NCI-H146 treated with DMSO at 0.1 percent for 48 hours (cell line): Measurements from ENCODE around the gene BMP6.
"Not testable (repeated sequence)": the region's sequence is repeated elsewhere in the genome, so short reads cannot be mapped to it uniquely, and the experiment has no call there.

ENCODE experiments used
- DNase-seq: peaks from one replicate; lab custom pipeline; 2025; ENCODE audit not compliant: unreplicated experiment; lab: John Stamatoyannopoulos, UW

The BMP6 gene

DNA sequence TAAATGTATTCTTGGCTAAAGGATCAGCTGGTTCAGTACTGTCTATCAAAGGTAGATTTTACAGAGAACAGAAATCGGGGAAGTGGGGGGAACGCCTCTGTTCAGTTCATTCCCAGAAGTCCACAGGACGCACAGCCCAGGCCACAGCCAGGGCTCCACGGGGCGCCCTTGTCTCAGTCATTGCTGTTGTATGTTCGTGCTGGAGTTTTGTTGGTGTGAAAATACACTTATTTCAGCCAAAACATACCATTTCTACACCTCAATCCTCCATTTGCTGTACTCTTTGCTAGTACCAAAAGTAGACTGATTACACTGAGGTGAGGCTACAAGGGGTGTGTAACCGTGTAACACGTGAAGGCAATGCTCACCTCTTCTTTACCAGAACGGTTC, 154.8 kb downstream of the BMP6 start:
- no peak for DNase-seq

DNA sequence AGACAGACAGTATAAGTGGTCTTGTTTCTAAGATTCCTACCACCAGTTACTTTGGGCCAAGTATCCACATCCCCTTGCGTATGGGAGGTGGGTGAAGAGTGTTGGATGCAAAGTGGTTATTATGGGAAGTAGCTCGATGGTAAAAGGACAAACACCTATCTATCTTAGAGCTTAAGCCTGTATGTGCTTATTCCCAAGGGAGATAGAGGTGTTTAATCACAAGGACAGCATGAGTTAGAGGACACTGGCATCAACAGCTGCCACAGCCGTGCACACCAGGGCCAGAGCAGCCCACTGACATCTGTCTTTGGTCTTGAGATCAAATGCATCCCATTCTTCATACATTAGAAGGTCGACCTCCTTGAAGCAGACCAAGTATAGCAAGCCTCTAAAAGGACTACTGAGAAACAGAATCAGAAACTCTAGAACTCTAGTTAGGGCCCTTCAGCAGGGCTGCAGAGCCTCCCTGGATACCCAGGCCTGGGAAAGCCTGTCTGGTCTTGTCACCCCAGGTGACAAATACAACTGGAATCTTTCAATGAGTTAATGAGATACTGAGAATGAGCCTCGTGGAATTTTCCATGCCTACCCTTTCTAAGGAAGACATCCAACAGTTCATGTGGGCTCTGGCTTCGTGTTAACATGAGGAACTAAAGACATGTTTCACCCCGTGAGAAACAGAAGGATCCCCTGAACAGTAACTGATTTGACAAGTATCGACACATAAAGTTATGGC, 156.0 kb downstream of the BMP6 start:
- DNase-seq: no peak

GRCh38 chr6:7882505-7883257, 156.8 kb downstream of the BMP6 start:
- DNase-seq: no peak

DNA sequence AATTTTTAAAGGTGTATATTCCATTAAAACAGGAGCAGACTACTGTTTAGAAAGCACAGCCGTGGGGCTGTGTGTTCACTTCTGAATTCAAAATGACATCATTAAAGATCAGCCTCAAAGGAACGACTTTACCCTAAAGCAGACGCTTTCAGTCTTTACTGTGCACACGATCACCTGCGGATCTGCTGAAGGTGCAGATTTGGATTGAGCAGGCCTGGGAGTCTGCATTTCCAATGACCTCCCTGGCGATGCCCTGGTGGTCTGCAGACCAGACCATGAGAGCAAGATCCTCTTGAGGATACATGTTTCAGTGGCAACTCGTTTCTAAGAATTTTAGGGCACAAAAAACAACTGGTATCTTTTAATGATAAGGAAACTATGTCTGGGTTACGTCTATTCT, 157.5 kb downstream of the BMP6 start:
- no peak for DNase-seq

GRCh38 chr6:7886132-7886531, 160.2 kb downstream of the BMP6 start:
- DNase-seq: no peak

- no peak for DNase-seq
Observed at GRCh38 chr6:7887278-7887991, 161.5 kb downstream of the BMP6 start.

DNA sequence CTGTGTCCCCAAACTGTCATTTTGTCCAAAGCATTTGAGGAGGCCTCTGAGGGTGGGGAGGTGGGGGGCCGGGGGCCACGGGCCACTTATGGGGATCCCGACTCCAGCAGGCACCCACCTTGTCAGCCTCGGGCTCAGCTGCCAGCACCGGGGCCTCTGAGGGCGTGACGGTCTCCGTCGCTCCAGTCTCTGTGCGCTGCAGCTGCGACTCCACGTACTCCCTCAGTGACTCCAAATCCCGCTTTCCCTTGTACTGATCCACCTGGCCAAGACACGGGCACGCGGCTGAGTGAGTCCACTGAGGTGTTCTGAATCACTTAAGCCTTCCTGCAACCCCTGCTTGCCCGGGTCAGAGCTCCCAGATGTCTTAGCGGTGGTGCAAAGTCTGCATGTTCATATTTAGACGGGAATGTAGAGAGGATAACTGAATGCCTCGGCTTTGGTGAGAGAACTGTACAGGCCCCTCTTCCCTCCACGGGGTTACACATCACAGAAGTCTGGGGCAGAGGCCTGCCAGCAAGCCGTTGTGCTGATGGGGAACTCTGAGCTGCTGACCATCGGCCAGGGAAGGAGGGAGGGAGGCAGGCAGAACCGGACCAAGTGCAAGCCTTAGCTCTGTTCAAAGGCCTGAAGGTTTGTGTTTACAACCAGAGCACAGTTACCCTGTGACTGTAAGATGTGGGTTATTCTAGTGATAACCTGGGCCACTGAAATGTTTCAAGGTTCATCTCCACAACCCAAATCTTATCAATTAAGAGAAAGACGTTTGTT, 162.9 kb downstream of the BMP6 start:
- no peak for DNase-seq

DNA sequence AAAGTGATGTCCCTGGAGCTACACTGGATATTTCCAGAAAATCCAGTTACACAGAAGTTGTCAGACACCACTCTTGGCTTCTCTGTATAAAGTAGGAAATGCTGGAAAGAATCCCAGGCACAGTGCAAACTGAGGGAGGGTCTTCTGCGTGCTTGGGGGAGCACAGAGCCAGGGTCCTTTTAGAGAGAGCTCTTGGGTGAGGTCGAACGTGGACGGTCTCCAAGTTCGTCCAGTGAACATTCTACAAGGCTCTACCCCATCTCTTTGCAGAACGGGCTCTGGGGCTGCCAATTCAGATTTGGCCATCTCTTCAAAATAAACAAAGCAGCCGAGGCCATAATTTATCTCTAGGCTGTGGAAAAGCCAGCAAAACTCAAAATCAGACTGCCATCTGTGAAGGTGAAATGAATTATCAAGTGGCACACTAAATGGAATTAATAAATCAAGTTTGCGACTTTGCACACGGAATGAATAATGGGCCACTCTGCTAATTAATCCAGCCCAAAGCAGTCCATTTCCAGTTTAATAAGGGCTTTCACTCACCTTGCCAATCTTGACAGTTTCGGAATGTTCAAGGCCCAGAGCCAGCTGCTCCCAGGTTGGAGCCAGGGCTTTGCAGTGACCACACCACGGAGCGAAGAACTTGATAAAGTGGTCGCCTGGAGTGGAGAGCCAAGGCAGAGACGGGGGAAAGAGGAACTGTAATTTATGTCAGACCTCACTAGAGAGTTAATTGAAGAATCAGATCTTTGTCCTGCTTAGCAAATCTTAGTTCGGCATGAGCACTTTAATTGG, 165.4 kb downstream of the BMP6 start:
- no peak for DNase-seq

DNA sequence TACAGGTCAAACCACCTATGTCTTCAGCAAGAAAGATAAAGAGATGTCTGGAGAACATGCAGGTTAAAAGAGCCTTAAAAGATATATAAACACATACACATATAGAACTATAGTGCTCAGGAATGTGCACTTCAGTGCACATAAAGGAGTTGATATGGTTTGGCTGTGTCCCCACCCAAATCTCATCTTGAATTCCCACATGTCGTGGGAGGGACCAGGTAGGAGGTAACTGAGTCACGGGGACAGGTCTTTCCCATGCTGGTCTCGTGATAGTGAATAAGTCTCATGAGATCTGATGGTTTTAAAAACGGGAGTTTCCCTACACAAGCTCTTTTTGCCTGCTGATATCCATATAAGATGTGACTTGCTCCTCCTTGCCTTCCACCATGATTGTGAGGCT, 166.5 kb downstream of the BMP6 start:
- DNase-seq: not testable (repeated sequence)

- no peak for DNase-seq
Observed at GRCh38 chr6:7893342-7893741, 167.4 kb downstream of the BMP6 start.

GRCh38 chr6:7894262-7895124, 168.6 kb downstream of the BMP6 start:
- DNase-seq: no peak

DNA sequence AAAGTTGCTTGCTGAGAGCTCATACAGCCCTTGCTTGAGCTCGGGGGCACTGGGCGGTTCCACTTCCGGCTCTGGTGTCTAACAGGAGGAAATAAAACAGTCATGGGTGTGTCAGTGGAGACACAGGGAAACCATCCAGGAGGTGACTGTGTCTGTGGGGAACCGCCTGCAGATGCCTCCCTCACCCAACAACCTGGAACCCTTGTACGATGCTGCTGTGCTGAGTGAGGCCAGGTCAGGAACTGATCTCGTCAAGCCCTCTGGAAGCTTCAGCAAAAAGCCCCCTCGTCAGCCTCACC, 169.2 kb downstream of the BMP6 start:
- DNase-seq: no peak

GRCh38 chr6:7896465-7896987, 170.6 kb downstream of the BMP6 start:
- DNase-seq: no peak

GRCh38 chr6:7897461-7898192, 171.7 kb downstream of the BMP6 start:
- no peak for DNase-seq

DNA sequence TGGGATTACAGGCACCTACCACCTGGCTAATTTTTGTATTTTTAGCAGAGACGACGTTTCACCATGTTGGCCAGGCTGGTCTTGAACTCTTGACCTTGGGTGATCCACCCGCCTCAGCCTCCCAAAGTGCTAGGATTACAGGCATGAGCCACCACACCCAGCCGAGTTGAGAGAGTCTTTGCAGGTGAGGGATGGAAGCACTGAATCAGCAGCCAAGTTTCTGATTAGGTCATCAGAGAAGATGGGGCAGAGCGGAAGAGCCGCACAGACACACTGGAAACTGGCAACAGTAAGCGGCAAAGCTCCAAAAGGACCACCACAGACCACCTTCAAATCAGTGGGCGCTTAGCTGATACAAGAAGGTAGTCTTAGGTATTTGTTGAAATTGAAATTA, 172.3 kb downstream of the BMP6 start:
- DNase-seq: not testable (repeated sequence)

GRCh38 chr6:7899101-7899888, 173.4 kb downstream of the BMP6 start:
- DNase-seq: no peak

DNA sequence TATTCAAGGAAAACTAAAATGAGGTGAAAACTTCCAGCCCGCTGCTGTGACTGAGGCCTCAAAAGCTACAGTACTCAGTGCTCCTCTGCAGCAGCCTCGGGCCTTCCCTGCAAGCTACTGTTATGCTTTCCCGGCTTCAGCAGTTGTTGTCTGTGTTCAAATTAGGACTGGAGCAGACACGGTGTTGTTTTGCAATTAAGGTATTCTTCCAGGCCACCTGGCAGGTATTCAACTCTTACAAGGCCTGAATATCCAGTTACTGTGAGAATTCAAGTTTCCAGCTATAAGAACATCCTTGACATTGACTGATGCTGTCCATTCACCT, 174.0 kb downstream of the BMP6 start:
- no peak for DNase-seq

GRCh38 chr6:7900621-7901020, 174.7 kb downstream of the BMP6 start:
- no peak for DNase-seq
